ENCODE measurements around the gene YEATS4. TPM values are rescaled to one million over a fixed set of nuclear protein-coding genes. Genes with fewer than 3 reads are reported as not detected.

Gene YEATS4
- total RNA-seq, 1 donor from 2014 or later = 32.7 TPM

- DNase-seq (ENCODE audit: low spot score, unreplicated experiment) = peak; percentile 23
- H3K27me3 Mint-ChIP-seq = no peaks in the 10 kb centered on the region
- H3K36me3 Mint-ChIP-seq (ENCODE audit: insufficient read depth) = no peaks in the 10 kb centered on the region
- peak overlapping the region; percentile 95 for H3K27ac Mint-ChIP-seq
- TF ChIP-seq CTCF (IDR thresholded peaks at IDR 0.05; ENCODE audit: unreplicated experiment) = peak; percentile 81
- H3K4me1 Mint-ChIP-seq (ENCODE audit: low read depth) = peaks cover 21% of the 10 kb centered on the region
- no peaks in the 10 kb centered on the region for H3K9me3 Mint-ChIP-seq (ENCODE audit: low read depth)
- H3K4me3 Mint-ChIP-seq (ENCODE audit: low read depth) = peak overlapping the region; percentile 20
These were observed 56.1 kb downstream of the YEATS4 start for GRCh38 chr12:69415471-69416275.

GRCh38 chr12:69417231-69417630 lies 57.7 kb downstream of the YEATS4 start:
- H3K4me1 Mint-ChIP-seq (ENCODE audit: low read depth) = peaks cover 21% of the 10 kb centered on the region
- H3K9me3 Mint-ChIP-seq (ENCODE audit: low read depth) = no peaks in the 10 kb centered on the region
- no peaks in the 10 kb centered on the region for H3K27me3 Mint-ChIP-seq
- TF ChIP-seq CTCF (IDR thresholded peaks at IDR 0.05; ENCODE audit: unreplicated experiment) = no peak
- H3K27ac Mint-ChIP-seq = no peak overlapping the region
- no peak for DNase-seq (ENCODE audit: low spot score, unreplicated experiment)
- H3K4me3 Mint-ChIP-seq (ENCODE audit: low read depth) = no peak overlapping the region
- no peaks in the 10 kb centered on the region for H3K36me3 Mint-ChIP-seq (ENCODE audit: insufficient read depth)

GRCh38 chr12:69417741-69418167 lies 58.2 kb downstream of the YEATS4 start:
- peaks cover 21% of the 10 kb centered on the region for H3K4me1 Mint-ChIP-seq (ENCODE audit: low read depth)
- H3K4me3 Mint-ChIP-seq (ENCODE audit: low read depth) = no peak overlapping the region
- H3K36me3 Mint-ChIP-seq (ENCODE audit: insufficient read depth) = no peaks in the 10 kb centered on the region
- DNase-seq (ENCODE audit: low spot score, unreplicated experiment) = no peak
- no peaks in the 10 kb centered on the region for H3K9me3 Mint-ChIP-seq (ENCODE audit: low read depth)
- no peak for TF ChIP-seq CTCF (IDR thresholded peaks at IDR 0.05; ENCODE audit: unreplicated experiment)
- H3K27me3 Mint-ChIP-seq = no peaks in the 10 kb centered on the region
- peak overlapping the region; percentile 40 for H3K27ac Mint-ChIP-seq

DNA sequence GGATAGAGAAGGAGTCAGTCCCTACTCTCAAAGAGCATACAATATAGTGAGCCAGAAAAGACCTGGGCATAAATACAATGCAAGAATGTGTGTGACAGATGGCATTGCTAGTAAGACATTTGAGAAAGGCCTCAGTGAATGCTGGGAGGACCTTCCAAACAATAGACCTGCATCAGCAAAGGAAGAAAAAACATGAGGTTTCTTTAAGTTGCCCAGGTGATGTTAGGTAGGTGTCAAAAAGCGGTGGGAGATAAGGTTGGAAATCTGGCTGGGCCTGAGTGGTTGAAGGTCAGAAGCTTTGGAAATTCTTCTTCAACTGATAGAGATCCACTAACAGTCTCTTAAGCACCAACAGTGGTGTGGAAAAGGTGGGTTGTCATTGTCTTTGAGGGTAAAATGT lies 60.2 kb downstream of the YEATS4 start:
- Mint-ChIP-seq H3K9me3 (ENCODE audit: low read depth) (no peaks in the 10 kb centered on the region), H3K4me3 (ENCODE audit: low read depth) (no peak overlapping the region), H3K27ac (no peak overlapping the region), H3K36me3 (ENCODE audit: insufficient read depth) (no peaks in the 10 kb centered on the region), H3K27me3 (no peaks in the 10 kb centered on the region), H3K4me1 (ENCODE audit: low read depth) (peaks cover 21% of the 10 kb centered on the region)
- TF ChIP-seq CTCF (IDR thresholded peaks at IDR 0.05; ENCODE audit: unreplicated experiment) = no peak
- DNase-seq (ENCODE audit: low spot score, unreplicated experiment) = no peak

DNA sequence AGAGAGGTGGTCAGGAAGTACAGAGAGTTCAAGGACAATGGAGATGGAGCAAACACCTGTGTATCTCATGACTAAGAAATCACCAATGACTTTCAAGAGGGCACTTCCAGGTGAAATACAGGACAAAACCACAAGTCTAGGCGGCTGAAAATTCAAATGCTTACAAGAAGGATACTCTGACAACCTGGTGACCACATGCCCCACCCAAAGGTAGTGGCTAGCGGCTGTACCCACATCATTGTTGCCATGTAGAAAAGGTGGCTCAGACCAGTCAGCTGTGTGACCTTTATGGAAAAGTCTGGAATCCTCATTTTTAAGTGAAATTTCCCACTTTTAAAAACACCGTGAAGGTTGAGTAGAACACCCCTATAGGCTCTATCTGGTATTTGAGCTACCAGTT lies 62.0 kb downstream of the YEATS4 start:
- Mint-ChIP-seq H3K4me1 (ENCODE audit: low read depth) (peaks cover 8% of the 10 kb centered on the region), H3K36me3 (ENCODE audit: insufficient read depth) (no peaks in the 10 kb centered on the region), H3K27me3 (no peaks in the 10 kb centered on the region), H3K4me3 (ENCODE audit: low read depth) (no peak overlapping the region), H3K27ac (no peak overlapping the region), H3K9me3 (ENCODE audit: low read depth) (no peaks in the 10 kb centered on the region)
- no peak for TF ChIP-seq CTCF (IDR thresholded peaks at IDR 0.05; ENCODE audit: unreplicated experiment)
- DNase-seq (ENCODE audit: low spot score, unreplicated experiment) = no peak

Measured in progenitor cell of endocrine pancreas (in vitro differentiated cells).